ENCODE measurements around the gene FLT4.

The FLT4 gene

GRCh38 chr5:180626661-180627385, 22.6 kb downstream of the FLT4 start:
- no peak for TF ChIP-seq EZH2phosphoT487 (IDR thresholded peaks at IDR 0.05; ENCODE audit: borderline replicate concordance, low read length)
- TF ChIP-seq, protein P1, sequence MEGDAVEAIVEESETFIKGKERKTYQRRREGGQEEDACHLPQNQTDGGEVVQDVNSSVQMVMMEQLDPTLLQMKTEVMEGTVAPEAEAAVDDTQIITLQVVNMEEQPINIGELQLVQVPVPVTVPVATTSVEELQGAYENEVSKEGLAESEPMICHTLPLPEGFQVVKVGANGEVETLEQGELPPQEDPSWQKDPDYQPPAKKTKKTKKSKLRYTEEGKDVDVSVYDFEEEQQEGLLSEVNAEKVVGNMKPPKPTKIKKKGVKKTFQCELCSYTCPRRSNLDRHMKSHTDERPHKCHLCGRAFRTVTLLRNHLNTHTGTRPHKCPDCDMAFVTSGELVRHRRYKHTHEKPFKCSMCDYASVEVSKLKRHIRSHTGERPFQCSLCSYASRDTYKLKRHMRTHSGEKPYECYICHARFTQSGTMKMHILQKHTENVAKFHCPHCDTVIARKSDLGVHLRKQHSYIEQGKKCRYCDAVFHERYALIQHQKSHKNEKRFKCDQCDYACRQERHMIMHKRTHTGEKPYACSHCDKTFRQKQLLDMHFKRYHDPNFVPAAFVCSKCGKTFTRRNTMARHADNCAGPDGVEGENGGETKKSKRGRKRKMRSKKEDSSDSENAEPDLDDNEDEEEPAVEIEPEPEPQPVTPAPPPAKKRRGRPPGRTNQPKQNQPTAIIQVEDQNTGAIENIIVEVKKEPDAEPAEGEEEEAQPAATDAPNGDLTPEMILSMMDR (IDR thresholded peaks at IDR 0.05; ENCODE audit: low read depth, low read length, poor library complexity, severe bottlenecking): no peak
- H3K36me3 ChIP-seq (ENCODE audit: control insufficient read depth, low read length): no peaks in the 10 kb centered on the region
- H3K9me3 ChIP-seq (ENCODE audit: control insufficient read depth, insufficient read depth, low read length): no peaks in the 10 kb centered on the region

DNA sequence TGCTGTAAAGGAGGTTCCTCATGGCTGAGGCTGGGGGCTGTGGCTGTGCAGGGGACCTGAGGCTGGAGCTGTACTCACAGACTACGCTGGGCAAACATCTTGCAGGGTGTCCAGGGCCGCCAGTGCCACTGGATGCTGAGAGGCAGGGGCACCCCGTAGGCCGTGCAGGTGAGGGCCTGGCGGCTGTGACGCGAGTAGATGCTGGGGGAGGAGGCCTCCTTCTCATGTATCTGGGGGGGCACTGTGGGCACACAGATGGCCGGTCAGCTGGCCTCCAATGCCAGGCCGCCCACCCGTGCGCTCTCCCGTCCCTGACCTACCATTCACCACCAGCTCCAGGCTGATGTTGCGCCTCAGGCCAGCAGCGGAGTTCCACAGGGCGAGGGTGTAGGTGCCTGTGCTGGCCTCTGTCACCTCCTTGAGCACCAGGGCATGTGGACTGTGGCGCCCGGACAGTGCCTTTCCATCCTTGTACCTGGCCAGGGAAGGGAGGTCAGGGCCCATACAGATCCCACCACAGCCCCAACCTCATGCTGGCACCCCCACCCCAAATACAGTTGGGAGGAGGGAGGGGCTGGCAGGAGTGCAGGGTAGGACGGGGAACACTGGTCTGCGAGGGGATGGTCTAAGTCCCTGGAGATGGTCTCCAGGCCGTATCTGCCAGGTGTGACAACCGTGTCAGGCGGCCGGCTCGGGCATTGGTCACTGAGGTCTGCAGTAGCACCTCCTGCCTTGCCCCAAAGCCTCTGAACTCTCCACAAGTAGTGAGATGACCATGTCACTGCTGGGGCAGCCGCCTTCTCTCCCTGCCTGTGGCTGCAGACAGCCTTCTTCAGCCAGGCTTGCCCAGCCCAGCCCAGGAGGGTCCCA, 23.4 kb downstream of the FLT4 start:
- no peaks in the 10 kb centered on the region for H3K79me2 ChIP-seq (ENCODE audit: control insufficient read depth, low read length)
- H3K9me3 ChIP-seq (ENCODE audit: control insufficient read depth, insufficient read depth, low read length): no peaks in the 10 kb centered on the region
- no peaks in the 10 kb centered on the region for H3F3A ChIP-seq (ENCODE audit: control insufficient read depth, insufficient read depth)
- no peak overlapping the region for H3K27ac ChIP-seq (ENCODE audit: low read depth, low read length)
- H3K4me2 ChIP-seq (ENCODE audit: low read length): no peak overlapping the region
- no peaks in the 10 kb centered on the region for H4K20me1 ChIP-seq (ENCODE audit: control insufficient read depth, insufficient read depth, low read depth, low read length)
- no peaks in the 10 kb centered on the region for H3K27me3 ChIP-seq (ENCODE audit: control insufficient read depth, low read length)
- no peaks in the 10 kb centered on the region for H3K36me3 ChIP-seq (ENCODE audit: control insufficient read depth, low read length)
- H3K4me1 ChIP-seq (ENCODE audit: control insufficient read depth, low read length): peaks cover 9% of the 10 kb centered on the region
- no peaks in the 10 kb centered on the region for H3K9me2 ChIP-seq (replicated peaks; ENCODE audit: control insufficient read depth, low read length)
- TF ChIP-seq EZH2phosphoT487 (IDR thresholded peaks at IDR 0.05; ENCODE audit: borderline replicate concordance, low read length): no peak
- TF ChIP-seq, protein P1 (IDR thresholded peaks at IDR 0.05; ENCODE audit: low read depth, low read length, poor library complexity, severe bottlenecking): no peak
- no peak overlapping the region for H3K4me3 ChIP-seq (ENCODE audit: low read length)

More at GRCh38 chr5:180626661-180627385, 22.6 kb downstream of the FLT4 start:
- no peaks in the 10 kb centered on the region for H3F3A ChIP-seq (ENCODE audit: control insufficient read depth, insufficient read depth)
- H3K9me2 ChIP-seq (replicated peaks; ENCODE audit: control insufficient read depth, low read length): no peaks in the 10 kb centered on the region
- no peaks in the 10 kb centered on the region for H3K79me2 ChIP-seq (ENCODE audit: control insufficient read depth, low read length)
- H3K4me1 ChIP-seq (ENCODE audit: control insufficient read depth, low read length): peaks cover 9% of the 10 kb centered on the region
- no peak overlapping the region for H3K4me3 ChIP-seq (ENCODE audit: low read length)
- H3K27ac ChIP-seq (ENCODE audit: low read depth, low read length): no peak overlapping the region
- no peaks in the 10 kb centered on the region for H4K20me1 ChIP-seq (ENCODE audit: control insufficient read depth, insufficient read depth, low read depth, low read length)
- H3K4me2 ChIP-seq (ENCODE audit: low read length): no peak overlapping the region
- no peaks in the 10 kb centered on the region for H3K27me3 ChIP-seq (ENCODE audit: control insufficient read depth, low read length)

DNA sequence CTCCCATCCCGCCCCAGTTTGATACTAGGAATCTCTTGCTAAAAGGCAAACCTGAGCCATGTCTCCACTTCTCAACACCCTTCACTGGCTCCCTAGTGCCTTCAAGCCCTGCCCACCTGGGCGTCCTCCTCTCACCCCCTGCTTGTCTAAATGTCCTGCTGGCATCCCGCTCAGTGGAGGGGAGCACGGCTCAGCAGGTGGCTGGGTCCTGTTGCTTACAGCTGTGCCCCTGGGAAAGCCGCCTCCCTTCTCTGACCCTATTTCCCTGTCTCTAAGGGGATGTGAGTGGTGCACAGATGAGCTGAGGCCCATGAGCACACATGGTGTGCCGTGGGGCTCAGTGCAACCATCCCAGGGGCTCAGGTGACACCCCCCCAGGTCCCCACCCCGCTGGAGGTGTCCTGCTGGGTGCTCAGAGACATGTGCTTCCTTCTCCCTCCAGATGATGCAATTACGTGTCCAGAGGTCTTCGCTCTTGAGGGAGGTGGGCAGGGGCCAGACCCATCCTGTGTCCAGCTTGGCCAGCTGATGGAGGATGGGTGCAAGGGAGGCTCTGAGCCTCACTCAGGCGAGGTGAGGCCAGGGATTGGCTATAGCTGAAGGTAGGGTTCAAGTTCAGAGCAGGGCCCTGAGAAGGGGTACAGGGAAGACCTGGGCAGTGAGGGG, 24.1 kb downstream of the FLT4 start:
- Histone ChIP-seq H3K27ac (ENCODE audit: low read depth, low read length) (no peak overlapping the region), H3K36me3 (ENCODE audit: control insufficient read depth, low read length) (no peaks in the 10 kb centered on the region), H3K27me3 (ENCODE audit: control insufficient read depth, low read length) (no peaks in the 10 kb centered on the region), H4K20me1 (ENCODE audit: control insufficient read depth, insufficient read depth, low read depth, low read length) (no peaks in the 10 kb centered on the region), H3K4me1 (ENCODE audit: control insufficient read depth, low read length) (peaks cover 9% of the 10 kb centered on the region), H3K9me3 (ENCODE audit: control insufficient read depth, insufficient read depth, low read length) (no peaks in the 10 kb centered on the region), H3F3A (ENCODE audit: control insufficient read depth, insufficient read depth) (no peaks in the 10 kb centered on the region), H3K79me2 (ENCODE audit: control insufficient read depth, low read length) (no peaks in the 10 kb centered on the region), H3K9me2 (replicated peaks; ENCODE audit: control insufficient read depth, low read length) (no peaks in the 10 kb centered on the region), H3K4me2 (ENCODE audit: low read length) (no peak overlapping the region), H3K4me3 (ENCODE audit: low read length) (no peak overlapping the region)
- TF ChIP-seq, protein P1 (IDR thresholded peaks at IDR 0.05; ENCODE audit: low read depth, low read length, poor library complexity, severe bottlenecking): no peak
- TF ChIP-seq EZH2phosphoT487 (IDR thresholded peaks at IDR 0.05; ENCODE audit: borderline replicate concordance, low read length): no peak

All from DOHH2 (cell line).